GM18520 (cell line): ENCODE measurements around the gene ZYG11A.

Source experiments
- ATAC-seq: cut with Tn5 transposase; IDR thresholded peaks from one replicate; pipeline ENCODE4 v1.9.1; 2021; ENCODE audit not compliant: unreplicated experiment

ZYG11A gene

DNA sequence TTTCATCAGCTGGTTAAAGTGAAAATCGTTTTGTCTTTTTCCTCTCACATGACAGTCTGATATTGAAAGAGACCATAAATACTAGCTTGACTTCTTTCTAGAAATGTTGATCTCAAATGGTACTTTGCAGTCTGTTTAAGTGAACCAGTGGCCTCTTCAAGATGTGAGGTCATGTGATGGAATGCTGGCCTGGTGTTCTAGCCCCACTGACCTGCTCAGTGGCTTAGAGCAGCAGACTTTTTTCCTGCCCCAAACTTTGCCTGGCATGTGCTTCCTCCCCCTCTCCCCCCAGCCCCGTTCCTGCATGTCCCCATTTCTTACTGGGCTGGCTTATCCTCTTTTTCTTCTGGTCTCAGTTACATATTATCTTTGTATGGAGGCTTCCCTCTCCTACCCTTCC lies 34.3 kb downstream of the ZYG11A start:
- no peak for ATAC-seq

GRCh38 chr1:52877554-52877953 lies 35.0 kb downstream of the ZYG11A start:
- ATAC-seq: no peak

DNA sequence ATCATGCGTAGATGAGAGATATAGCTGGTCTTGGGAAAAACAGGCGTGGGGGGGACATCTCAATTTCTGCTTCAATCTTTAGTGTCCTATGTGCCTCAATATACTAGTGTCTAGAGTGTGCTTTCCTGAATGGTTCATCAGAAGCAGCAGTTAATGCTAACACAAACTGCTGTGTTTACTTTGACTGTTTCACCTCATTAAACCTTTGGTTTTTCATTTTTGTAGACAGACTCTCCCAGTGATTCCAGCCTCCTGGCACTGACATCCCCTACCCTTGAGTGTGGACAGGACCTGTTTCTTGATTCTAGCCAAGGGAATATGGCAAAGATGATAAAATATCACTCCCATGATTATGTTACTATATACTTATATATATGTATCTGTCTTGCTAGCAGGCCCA lies 37.6 kb downstream of the ZYG11A start:
- no peak for ATAC-seq

- no peak for ATAC-seq
These were observed 44.9 kb downstream of the ZYG11A start for GRCh38 chr1:52887483-52887882.

GRCh38 chr1:52892424-52893215 lies 50.1 kb downstream of the ZYG11A start:
- no peak for ATAC-seq

DNA sequence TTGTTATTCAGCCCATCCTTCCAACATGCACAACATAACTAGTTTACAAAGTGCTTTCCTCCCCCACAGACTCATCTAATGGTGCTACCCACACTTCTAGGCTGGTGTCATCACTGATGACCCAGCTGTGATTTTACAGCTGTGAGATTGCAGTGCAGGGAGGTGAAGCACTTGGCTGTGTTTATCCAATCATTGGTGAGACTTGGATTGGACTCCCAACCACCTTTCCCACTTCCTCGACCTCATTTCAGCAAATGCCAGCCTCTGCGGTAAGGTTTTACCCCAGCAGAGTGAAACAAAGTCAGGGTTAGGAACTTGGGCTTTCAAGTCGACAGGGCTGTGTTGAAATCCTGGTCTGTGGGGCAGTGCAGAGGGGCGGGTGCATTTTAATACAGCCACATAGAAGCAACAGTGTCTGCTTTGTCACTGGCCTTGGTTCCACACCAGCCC lies 56.9 kb downstream of the ZYG11A start:
- no peak for ATAC-seq

- no peak for ATAC-seq
These were observed 57.8 kb downstream of the ZYG11A start for GRCh38 chr1:52900402-52900801.

DNA sequence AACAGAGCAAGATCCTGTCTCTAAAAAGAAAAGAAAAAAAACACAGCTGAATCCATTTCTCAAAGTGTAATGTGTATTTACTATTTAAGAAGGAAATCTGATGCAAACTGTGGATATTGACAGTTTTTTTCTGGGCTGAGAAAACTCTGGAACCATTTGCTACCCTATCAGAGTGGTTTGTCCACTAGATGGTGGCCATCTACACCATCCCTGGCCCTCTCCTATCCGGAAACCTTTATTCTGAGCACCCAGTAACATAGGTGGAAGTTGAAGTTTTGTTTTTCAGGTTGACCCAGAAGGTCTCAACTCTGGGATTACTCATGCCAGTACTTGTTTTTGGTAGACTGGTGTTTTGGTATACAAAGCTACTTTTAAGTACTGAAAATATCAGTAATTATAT lies 58.8 kb downstream of the ZYG11A start:
- no peak for ATAC-seq

DNA sequence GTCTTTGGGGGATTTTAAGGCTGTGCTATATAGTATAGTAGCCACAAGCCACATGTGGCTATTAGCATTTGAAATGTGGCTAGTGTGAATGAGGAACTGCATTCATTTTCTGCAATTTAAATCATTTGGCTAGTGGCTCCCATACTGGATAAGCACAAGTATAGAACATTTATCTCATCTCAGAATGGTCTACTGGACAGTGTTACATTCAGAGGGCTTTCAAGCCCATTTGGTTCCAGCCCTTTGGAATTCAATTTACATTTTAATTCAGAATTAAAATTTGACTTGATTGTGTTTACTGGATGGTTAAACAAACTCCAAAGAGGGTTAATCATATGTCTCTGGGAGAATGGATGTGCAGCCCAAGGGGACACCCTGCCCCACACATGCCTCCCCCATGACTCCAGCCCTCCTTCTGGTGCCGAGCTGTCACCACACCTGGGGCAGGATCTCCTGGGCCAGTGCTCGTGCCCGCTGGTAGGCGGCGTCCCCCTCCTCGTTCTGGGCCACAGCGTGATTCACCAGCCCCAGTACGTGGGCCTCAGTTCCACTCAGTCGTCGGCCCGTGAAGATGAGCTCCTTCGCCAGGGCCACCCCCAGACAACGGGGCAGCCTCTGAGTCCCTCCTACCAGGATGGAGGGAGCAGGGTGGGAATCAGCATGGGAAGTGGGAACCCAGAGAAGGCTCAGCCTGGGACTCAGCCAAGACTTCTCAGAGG lies 61.8 kb downstream of the ZYG11A start:
- ATAC-seq: no peak

- ATAC-seq: no peak
These were observed 62.6 kb downstream of the ZYG11A start for GRCh38 chr1:52904927-52905698.

GRCh38 chr1:52906135-52906603 lies 63.6 kb downstream of the ZYG11A start:
- no peak for ATAC-seq

DNA sequence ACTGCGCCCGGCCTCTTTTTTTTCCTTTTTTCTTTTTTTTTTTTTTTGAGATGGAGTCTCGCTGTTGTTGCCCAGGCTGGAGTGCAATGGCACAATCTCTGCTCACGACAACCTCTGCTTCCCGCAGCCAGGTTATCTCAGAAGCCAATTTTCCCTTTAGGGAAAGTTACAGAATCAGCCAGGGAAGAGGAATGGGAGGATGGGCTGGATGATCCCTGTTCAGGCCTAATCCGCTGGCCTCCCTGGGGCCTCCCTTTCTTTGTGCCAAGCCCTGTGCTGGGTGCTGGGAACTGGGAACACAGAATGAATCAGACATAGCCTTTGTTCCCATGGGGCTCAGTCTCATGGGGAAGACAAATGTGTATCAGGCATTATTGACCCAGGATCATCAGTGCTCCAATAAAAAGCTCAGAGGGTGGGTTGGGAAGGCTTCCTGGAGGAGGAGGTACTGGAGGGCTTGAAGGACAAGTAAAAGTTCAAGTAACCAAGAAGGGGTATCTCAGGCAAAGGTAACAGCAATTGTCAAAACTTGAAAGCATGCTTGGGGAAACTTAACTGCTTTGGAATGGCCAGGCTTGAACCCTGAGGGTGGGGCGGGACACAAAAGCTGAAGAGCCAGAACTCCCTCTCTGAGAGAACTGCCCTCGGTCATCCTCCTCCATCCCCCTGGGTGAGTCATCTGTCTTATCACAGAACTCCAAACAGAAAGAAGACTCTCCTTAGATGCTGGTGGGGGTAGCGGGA lies 64.7 kb downstream of the ZYG11A start:
- no peak for ATAC-seq

DNA sequence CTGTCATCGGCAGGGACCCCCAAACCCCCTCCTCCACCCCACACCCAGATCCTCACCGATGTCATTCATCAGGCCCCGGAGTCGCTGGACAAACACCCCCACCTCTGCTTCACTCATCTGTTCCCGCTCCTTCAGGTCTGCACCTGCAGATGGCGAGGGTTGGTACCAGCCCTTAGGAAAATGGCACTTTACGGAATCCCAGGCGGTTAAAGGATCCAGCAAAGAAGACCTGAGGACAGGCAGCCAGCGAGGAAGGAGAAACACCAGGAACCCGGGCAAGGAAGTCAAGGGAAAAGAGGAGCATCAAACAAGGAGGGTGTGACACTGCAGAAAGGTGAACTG lies 65.2 kb downstream of the ZYG11A start:
- ATAC-seq: no peak

- no peak for ATAC-seq
These were observed 69.0 kb downstream of the ZYG11A start for GRCh38 chr1:52911541-52911940.

GRCh38 chr1:52913014-52913413 lies 70.5 kb downstream of the ZYG11A start:
- ATAC-seq: no peak

GRCh38 chr1:52913537-52913936 lies 71.0 kb downstream of the ZYG11A start:
- ATAC-seq: no peak

- no peak for ATAC-seq
These were observed 71.9 kb downstream of the ZYG11A start for GRCh38 chr1:52914463-52914862.

DNA sequence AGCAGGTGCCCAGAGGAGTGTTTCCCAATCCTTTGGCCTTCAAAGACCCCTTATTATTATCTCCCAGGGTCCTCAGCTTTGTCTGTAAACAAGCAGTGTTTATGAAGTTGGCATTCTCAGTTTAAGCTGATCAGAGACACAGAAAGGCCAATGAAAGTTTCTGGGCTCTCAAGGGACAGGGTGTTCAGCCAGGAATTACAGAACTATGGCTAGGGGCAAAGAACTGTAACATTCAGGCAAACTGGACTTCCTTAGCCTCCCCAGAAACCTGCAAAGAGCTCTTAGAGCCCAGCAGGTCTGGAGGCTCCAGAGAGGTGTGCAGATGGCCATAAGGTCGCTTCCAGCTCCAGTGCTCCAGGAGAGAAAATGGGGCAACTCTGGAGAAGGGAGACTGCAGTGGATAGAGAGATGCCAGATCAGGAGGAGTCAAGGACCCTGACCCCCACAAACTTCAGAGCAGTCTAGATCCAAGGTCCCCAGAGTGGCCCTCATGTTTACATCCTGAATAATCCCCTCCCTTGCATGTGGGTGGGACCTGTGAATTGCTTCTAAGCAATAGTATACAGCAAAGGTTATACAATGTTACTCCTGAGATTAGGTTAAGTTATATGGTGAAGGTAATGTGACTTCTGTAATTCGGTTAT lies 72.8 kb downstream of the ZYG11A start:
- no peak for ATAC-seq

DNA sequence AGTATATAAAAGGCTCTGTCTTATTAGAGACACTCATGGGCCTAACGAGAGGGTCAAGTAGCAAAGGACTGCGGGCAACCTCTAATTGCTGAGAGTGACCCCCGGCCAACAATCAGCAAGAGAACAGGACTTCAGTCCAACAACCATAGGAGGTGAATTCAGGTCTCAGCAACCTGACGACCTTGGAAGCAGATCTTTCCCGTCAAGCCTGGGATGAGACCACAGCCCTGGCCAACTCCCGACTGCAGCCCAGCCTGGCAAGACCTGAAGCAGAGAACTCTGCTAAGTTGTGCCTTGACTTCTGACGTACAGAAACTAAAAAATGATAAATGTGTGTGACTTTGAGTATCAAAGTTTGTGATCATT lies 73.3 kb downstream of the ZYG11A start:
- ATAC-seq: no peak

DNA sequence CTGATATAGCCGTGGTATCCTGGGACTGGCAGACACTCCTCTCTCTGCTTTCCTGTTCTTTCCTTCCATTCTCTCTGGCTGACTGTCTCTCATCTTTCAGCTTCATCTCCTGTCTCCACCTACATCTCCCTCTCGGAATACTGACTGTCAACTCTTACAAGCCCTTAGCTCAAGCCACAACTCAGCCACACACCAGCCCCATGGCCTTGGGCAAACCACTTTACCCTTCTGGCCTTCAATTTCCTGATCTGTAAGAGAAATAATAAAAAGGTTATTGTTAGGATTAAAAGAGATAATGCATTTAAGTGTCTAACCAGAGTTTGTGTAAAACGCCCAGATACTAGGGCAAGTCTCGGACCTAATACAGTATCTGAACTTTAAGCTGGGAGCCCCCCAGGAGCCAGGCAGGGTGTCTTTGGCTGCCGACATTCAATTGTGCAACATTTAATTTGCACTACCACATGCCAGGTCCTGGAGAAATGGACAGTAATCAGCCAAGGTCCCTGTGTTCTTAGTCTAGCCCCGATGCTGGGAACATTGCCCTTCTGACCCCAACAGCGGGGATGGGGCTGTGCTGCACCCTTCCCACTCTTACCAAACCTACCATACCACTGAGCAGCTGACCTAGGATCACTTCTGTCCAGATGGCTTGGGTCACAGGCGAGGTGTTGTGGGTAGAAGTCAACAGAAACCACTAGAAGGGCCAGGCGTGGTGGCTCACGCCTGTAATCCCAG lies 73.8 kb downstream of the ZYG11A start:
- no peak for ATAC-seq
